Mucosa of stomach (tissue), 1 donor: ENCODE data around the gene LAMA3.
A peak's percentile ranks its signal among the peaks of the same experiment; 100 is the strongest.

Source experiments
- H3K27me3 ChIP-seq: one replicate; pipeline ENCODE4 v1.7.0; 2013; ENCODE audit warnings: mild to moderate bottlenecking, low read length; ENCODE audit not compliant: control insufficient read depth, insufficient read depth
- H3K36me3 ChIP-seq: one replicate; pipeline ENCODE4 v1.7.0; 2013; ENCODE audit warnings: low read length; ENCODE audit not compliant: control insufficient read depth, insufficient read depth
- H3K4me1 ChIP-seq: one replicate; pipeline ENCODE4 v1.7.0; 2013; ENCODE audit warnings: mild to moderate bottlenecking, low read length; ENCODE audit not compliant: control insufficient read depth, insufficient read depth
- H3K4me3 ChIP-seq: one replicate; pipeline ENCODE4 v1.7.0; 2013; ENCODE audit warnings: low read length
- H3K9ac ChIP-seq: one replicate; pipeline ENCODE4 v1.7.0; 2013; ENCODE audit warnings: mild to moderate bottlenecking, low read length, moderate library complexity
- H3K9me3 ChIP-seq: one replicate; pipeline ENCODE4 v1.7.0; 2013; ENCODE audit warnings: mild to moderate bottlenecking, low read length, moderate library complexity; ENCODE audit not compliant: control insufficient read depth
- donor health status: Pancreatic carcinoma.

LAMA3 gene

GRCh38 chr18:23689031-23689615 is at the start of gene LAMA3:
Gene LAMA3, plus strand, starts transcription at chr18:23689453. Its CDS starts 231 bp downstream, at chr18:23689684.
- Histone ChIP-seq H3K9ac (peak within 1 kb of the TSS; percentile 66), H3K27me3 (peaks cover 3% of the 10 kb centered on the region)

GRCh38 chr18:23640052-23640451 is 49.2 kb upstream of the LAMA3 start:
- Histone ChIP-seq H3K4me3 (no peak overlapping the region), H3K9me3 (no peaks in the 10 kb centered on the region), H3K36me3 (no peaks in the 10 kb centered on the region), H3K4me1 (peaks cover 25% of the 10 kb centered on the region), H3K27me3 (no peaks in the 10 kb centered on the region), H3K9ac (no peak overlapping the region)

More at GRCh38 chr18:23689031-23689615, at the start of gene LAMA3:
- peaks cover 12% of the 10 kb centered on the region for H3K4me1 ChIP-seq
- H3K4me3 ChIP-seq = peak within 1 kb of the TSS; percentile 3
- H3K9me3 ChIP-seq = no peaks in the 10 kb centered on the region
- no peaks in the 10 kb centered on the region for H3K36me3 ChIP-seq

- Histone ChIP-seq H3K4me1 (peaks cover 18% of the 10 kb centered on the region), H3K36me3 (no peaks in the 10 kb centered on the region), H3K9me3 (no peaks in the 10 kb centered on the region), H3K27me3 (no peaks in the 10 kb centered on the region), H3K4me3 (no peak overlapping the region), H3K9ac (no peak overlapping the region)
Measured at GRCh38 chr18:23641143-23641720, 48.0 kb upstream of the LAMA3 start.

GRCh38 chr18:23641937-23642666 is 47.2 kb upstream of the LAMA3 start:
- Histone ChIP-seq H3K4me3 (no peak overlapping the region), H3K9me3 (no peaks in the 10 kb centered on the region), H3K36me3 (no peaks in the 10 kb centered on the region), H3K4me1 (peaks cover 18% of the 10 kb centered on the region), H3K9ac (no peak overlapping the region), H3K27me3 (no peaks in the 10 kb centered on the region)

GRCh38 chr18:23643815-23644490 is 45.3 kb upstream of the LAMA3 start:
- Histone ChIP-seq H3K9ac (no peak overlapping the region), H3K27me3 (no peaks in the 10 kb centered on the region), H3K4me3 (no peak overlapping the region), H3K36me3 (no peaks in the 10 kb centered on the region), H3K9me3 (no peaks in the 10 kb centered on the region), H3K4me1 (peaks cover 18% of the 10 kb centered on the region)

GRCh38 chr18:23645568-23646175 is 43.6 kb upstream of the LAMA3 start:
- no peaks in the 10 kb centered on the region for H3K36me3 ChIP-seq
- no peaks in the 10 kb centered on the region for H3K27me3 ChIP-seq
- no peak overlapping the region for H3K4me3 ChIP-seq
- no peaks in the 10 kb centered on the region for H3K9me3 ChIP-seq
- no peak overlapping the region for H3K9ac ChIP-seq
- H3K4me1 ChIP-seq = peaks cover 27% of the 10 kb centered on the region

- H3K9me3 ChIP-seq = no peaks in the 10 kb centered on the region
- H3K27me3 ChIP-seq = no peaks in the 10 kb centered on the region
- no peak overlapping the region for H3K9ac ChIP-seq
- no peak overlapping the region for H3K4me3 ChIP-seq
- H3K4me1 ChIP-seq = peaks cover 27% of the 10 kb centered on the region
- H3K36me3 ChIP-seq = no peaks in the 10 kb centered on the region
Measured at GRCh38 chr18:23646282-23646681, 43.0 kb upstream of the LAMA3 start.

- no peaks in the 10 kb centered on the region for H3K36me3 ChIP-seq
- H3K27me3 ChIP-seq = no peaks in the 10 kb centered on the region
- H3K9me3 ChIP-seq = no peaks in the 10 kb centered on the region
- H3K4me3 ChIP-seq = no peak overlapping the region
- peaks cover 28% of the 10 kb centered on the region for H3K4me1 ChIP-seq
- H3K9ac ChIP-seq = no peak overlapping the region
Measured at GRCh38 chr18:23648456-23648855, 40.8 kb upstream of the LAMA3 start.

GRCh38 chr18:23648940-23649607 is 40.2 kb upstream of the LAMA3 start:
- no peaks in the 10 kb centered on the region for H3K9me3 ChIP-seq
- no peaks in the 10 kb centered on the region for H3K27me3 ChIP-seq
- H3K9ac ChIP-seq = no peak overlapping the region
- no peak overlapping the region for H3K4me3 ChIP-seq
- H3K36me3 ChIP-seq = no peaks in the 10 kb centered on the region
- H3K4me1 ChIP-seq = peaks cover 22% of the 10 kb centered on the region

GRCh38 chr18:23650968-23651927 is 38.0 kb upstream of the LAMA3 start:
- Histone ChIP-seq H3K9me3 (no peaks in the 10 kb centered on the region), H3K9ac (no peak overlapping the region), H3K4me1 (peaks cover 21% of the 10 kb centered on the region), H3K27me3 (no peaks in the 10 kb centered on the region), H3K4me3 (no peak overlapping the region), H3K36me3 (no peaks in the 10 kb centered on the region)

GRCh38 chr18:23652232-23652631 is 37.0 kb upstream of the LAMA3 start:
- H3K9me3 ChIP-seq = no peaks in the 10 kb centered on the region
- no peaks in the 10 kb centered on the region for H3K27me3 ChIP-seq
- H3K4me3 ChIP-seq = no peak overlapping the region
- H3K36me3 ChIP-seq = no peaks in the 10 kb centered on the region
- H3K9ac ChIP-seq = no peak overlapping the region
- peaks cover 21% of the 10 kb centered on the region for H3K4me1 ChIP-seq
